HG03520 (cell line): ENCODE data around the gene MORN1.
A peak's percentile ranks its signal among the peaks of the same experiment; 100 is the strongest.

Experiments
- ATAC-seq: cut with Tn5 transposase; IDR thresholded peaks from one replicate; pipeline ENCODE4 v1.9.1; 2021; ENCODE audit warnings: mild to moderate bottlenecking, moderate library complexity; ENCODE audit not compliant: unreplicated experiment

The MORN1 gene

GRCh38 chr1:2311184-2312032 is 79.9 kb downstream of the MORN1 start:
- no peak for ATAC-seq

- no peak for ATAC-seq
Measured at GRCh38 chr1:2310332-2311183, 80.8 kb downstream of the MORN1 start.

DNA sequence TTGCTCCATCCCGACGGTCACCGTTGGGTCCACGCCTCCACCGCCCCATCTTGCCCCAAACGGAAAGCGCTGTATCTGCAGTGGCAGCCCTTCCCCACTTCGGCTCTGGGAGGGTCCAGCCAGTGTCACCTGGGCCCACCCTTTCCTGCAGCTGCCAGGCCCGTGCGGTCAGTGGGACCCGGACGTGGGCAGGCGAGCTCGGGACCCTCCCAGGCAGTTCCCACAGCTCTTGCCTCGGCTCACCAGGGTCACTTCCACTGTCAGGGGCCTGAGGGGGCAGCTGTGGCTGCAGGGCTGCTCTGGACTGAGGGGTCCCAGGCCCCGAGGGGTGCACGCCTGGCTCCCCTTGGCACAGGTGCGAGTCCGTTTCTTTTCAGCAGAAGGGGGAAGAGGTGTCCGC is 82.5 kb downstream of the MORN1 start:
- no peak for ATAC-seq

DNA sequence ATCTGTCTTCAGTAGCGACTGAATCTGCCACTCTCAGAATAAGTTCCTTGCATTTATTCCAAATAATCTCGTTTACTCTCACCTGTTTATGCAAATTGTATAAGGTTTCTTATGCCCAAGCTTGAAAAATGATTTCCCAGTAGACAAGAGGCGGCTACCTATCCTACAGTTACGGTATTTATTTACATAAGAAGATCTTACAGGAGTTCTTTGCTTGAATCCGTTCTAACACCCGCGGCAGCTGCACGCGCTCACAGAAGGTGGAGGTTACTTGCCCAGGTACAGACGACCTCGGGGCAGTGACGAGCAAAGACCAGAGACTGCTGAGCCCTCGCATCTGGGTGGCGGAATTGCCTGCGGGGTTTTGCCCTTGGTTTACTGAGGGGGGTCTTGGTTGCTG is 83.4 kb downstream of the MORN1 start:
- no peak for ATAC-seq

DNA sequence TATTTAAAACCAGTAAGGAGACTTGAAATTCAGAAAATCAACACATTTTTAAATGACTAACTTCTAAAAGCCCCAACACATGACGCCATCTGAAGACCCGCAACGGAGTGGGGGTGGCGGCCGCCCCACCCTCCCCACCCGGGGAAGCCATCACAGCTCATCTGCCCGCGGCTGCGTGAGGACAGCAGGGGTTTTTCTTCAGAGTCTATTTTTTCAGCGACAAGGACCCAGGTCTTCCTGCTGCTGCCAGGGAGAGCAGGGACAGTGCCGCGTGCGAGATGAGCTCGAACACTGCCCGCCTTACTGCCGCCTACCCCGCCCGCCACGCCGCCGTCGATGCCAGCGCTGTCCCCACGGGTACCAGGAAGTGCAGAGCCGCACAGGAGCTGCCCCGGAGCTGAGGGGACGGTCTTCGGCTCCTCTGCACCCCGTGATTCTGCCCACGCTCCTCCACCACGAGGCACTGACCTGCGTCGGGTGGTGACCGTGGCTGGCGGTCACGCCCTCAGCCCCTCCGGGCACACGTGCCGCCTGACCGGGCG is 84.2 kb downstream of the MORN1 start:
- no peak for ATAC-seq

DNA sequence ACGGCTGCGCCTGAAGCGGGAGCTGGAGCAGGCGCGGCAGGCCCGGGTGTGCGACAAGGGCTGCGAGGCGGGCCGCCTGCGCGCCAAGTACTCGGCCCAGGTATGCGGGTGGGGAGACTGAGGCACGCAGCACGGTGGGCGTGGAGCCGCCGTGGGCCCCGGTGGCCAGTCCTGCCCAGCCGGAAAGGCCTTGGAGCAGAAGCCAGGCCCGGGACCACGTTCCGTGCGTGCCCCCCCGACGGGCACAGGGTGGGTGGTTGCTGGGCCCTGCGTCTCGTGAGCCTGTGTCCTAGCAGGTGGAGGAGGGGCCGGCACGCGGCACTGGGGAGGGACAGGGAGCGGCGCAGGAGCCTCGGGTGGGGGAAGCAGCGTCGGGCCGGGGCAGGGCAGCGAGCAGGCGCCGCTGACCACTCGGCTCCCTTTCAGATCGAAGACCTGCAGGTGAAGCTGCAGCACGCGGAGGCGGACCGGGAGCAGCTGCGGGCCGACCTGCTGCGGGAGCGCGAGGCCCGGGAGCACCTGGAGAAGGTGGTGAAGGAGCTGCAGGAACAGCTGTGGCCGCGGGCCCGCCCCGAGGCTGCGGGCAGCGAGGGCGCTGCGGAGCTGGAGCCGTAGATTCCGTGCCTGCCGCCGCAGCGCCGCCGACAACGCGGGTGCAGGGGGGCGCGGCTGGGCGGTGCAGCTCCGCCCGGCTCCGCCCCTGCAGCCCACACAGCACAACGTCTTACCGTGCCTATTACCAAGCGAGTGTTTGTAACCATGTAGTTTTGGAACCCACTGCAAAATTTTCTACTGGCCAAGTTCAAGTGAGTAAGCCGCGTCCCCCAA is 85.0 kb downstream of the MORN1 start:
- ATAC-seq, result no peak

GRCh38 chr1:2304921-2305681 is 86.3 kb downstream of the MORN1 start:
- no peak for ATAC-seq

GRCh38 chr1:2304282-2304681 is 87.1 kb downstream of the MORN1 start:
- no peak for ATAC-seq

- ATAC-seq, result no peak
Measured at GRCh38 chr1:2303781-2304180, 87.6 kb downstream of the MORN1 start.

DNA sequence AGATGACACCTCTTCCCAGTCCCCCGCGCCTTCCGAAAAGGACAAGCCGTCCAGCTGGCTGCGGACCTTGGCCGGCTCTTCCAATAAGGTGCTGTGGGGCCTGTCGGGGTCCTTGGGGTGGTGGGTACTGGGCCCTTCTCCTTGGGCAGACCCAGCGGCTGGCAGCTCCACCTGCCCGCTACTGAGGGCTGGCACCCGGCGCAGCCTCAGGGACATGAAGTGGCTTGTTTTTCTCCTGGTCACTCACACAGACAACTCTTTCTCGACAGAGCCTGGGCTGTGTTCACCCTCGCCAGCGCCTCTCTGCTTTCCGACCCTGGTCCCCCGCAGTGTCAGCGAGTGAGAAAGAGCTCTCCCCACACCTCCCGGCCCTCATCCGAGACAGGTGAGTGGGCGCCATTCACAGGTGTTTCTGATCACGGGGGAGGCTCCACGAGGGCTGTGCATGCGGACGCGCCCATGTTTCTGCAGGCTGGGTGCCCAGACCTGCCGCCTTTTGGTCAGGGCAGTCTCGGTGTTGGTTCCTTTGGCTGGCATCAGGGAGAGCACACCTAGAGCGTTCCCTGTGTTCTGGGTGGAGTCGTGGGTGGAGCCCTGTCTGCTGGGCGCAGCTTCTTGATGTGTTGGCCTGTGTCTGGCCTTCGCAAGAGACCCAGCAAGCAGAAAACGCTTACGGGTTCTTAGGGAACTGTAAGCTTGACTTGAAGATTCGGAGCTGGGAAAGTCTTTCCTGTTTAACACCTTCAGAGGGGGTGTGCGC is 88.2 kb downstream of the MORN1 start:
- ATAC-seq, result no peak

- no peak for ATAC-seq
Measured at GRCh38 chr1:2302292-2302925, 88.9 kb downstream of the MORN1 start.

- ATAC-seq, result no peak
Measured at GRCh38 chr1:2301607-2302291, 89.6 kb downstream of the MORN1 start.

- ATAC-seq, result peak; percentile 33
Measured at GRCh38 chr1:2300851-2301606, 90.3 kb downstream of the MORN1 start.

- peak; percentile 76 for ATAC-seq
Measured at GRCh38 chr1:2300004-2300771, 91.2 kb downstream of the MORN1 start.

- no peak for ATAC-seq
Measured at GRCh38 chr1:2299131-2299627, 92.2 kb downstream of the MORN1 start.

DNA sequence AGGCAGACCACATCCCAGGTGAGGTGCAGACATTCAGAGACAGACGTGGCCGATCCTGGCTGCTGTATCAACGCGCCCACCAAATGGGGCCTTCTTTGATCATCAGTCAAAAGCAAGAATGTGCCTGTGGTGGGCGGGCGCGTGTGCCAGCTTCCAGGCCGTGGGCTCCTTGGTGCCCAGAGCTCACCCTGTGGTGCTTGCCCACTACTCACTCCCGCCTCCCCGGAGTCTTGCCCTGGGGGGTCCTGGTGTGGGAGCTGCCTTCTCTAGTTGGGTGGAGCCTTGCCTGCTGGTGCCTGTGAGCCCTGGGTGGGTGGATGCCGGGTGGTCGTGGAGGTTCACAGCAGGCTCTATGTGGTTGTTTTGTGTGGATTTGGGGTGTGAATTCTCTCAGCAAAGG is 92.7 kb downstream of the MORN1 start:
- ATAC-seq, result no peak
